Erythroblast (primary cell): ENCODE results near the gene SMAD6.

Source experiments
- GATA1 ChIP-seq: IDR thresholded peaks from 2 replicates; pipeline ENCODE4 v1.6.1; 2011; ENCODE audit warnings: low read depth, mild to moderate bottlenecking, control low read depth, low read length, moderate library complexity
- POLR2A ChIP-seq: IDR thresholded peaks from 2 replicates; pipeline ENCODE4 v1.6.1; 2011; ENCODE audit warnings: mild to moderate bottlenecking, low read length

GRCh38 chr15:66780172-66780972 lies 78.3 kb downstream of the SMAD6 start:
- no peak for TF ChIP-seq POLR2A
- TF ChIP-seq GATA1 = no peak
